Karpas-422 (cell line): ENCODE results near the gene HSPB7. TPM values are rescaled to one million over a fixed set of nuclear protein-coding genes. Genes with fewer than 3 reads are reported as not detected.
A peak's percentile ranks its signal among the peaks of the same experiment; 100 is the strongest.
"Not testable (repeated sequence)": the region's sequence is repeated elsewhere in the genome, so short reads cannot be mapped to it uniquely, and the experiment has no call there.

Source experiments
- DNase-seq: peaks from one replicate; pipeline ENCODE4 v3.0.0-alpha.2; 2015
- H2AFZ ChIP-seq: fragments of 200-600 bp; sonication (generic); 2 replicates; pipeline ENCODE4 v1.6.1; 2014; ENCODE audit warnings: antibody characterized with exemption, low read length, mixed read lengths
- H3K27ac ChIP-seq: fragments of 200-600 bp; sonication (generic); 2 replicates; pipeline ENCODE4 v1.5.1; 2014; ENCODE audit warnings: mild to moderate bottlenecking, low read length, moderate library complexity
- H3K27me3 ChIP-seq: fragments of 200-600 bp; sonication (generic); 2 replicates; pipeline ENCODE4 v1.6.1; 2014; ENCODE audit warnings: low read length, mixed read lengths
- H3K36me3 ChIP-seq: fragments of 200-600 bp; sonication (generic); 2 replicates; pipeline ENCODE4 v1.6.1; 2014; ENCODE audit warnings: low read length, mixed read lengths; ENCODE audit not compliant: insufficient read depth
- H3K4me1 ChIP-seq: fragments of 200-600 bp; sonication (generic); 2 replicates; pipeline ENCODE4 v1.6.1; 2014; ENCODE audit warnings: mild to moderate bottlenecking, low read length, mixed read lengths
- H3K4me2 ChIP-seq: fragments of 200-600 bp; sonication (generic); 2 replicates; pipeline ENCODE4 v1.6.1; 2014; ENCODE audit warnings: low read length, low read depth, mild to moderate bottlenecking; ENCODE audit not compliant: poor library complexity, severe bottlenecking
- H3K4me3 ChIP-seq: fragments of 200-600 bp; sonication (generic); 2 replicates; pipeline ENCODE4 v1.5.1; 2014; ENCODE audit warnings: mild to moderate bottlenecking, antibody characterized with exemption, low read length, mixed read lengths
- H3K79me2 ChIP-seq: fragments of 200-600 bp; sonication (generic); 2 replicates; pipeline ENCODE4 v1.6.1; 2014; ENCODE audit warnings: mild to moderate bottlenecking, low read length, mixed read lengths
- H3K9ac ChIP-seq: fragments of 200-600 bp; sonication (generic); 2 replicates; pipeline ENCODE4 v1.6.0; 2014; ENCODE audit warnings: low read length
- H3K9me2 ChIP-seq: fragments of 200-600 bp; sonication (generic), shearing (Covaris generic); replicated peaks from 2 replicates; pipeline ENCODE4 v1.6.0; 2014; ENCODE audit warnings: mild to moderate bottlenecking, low read length, moderate library complexity; ENCODE audit not compliant: insufficient read depth
- H3K9me3 ChIP-seq: fragments of 300-700, 200-600 bp; sonication (generic); 2 replicates; pipeline ENCODE4 v1.6.1; 2014; ENCODE audit warnings: low read length, mixed read lengths
- H4K20me1 ChIP-seq: fragments of 200-600 bp; sonication (generic); 2 replicates; pipeline ENCODE4 v1.6.1; 2014; ENCODE audit warnings: mild to moderate bottlenecking, antibody characterized with exemption, low read length, low read depth; ENCODE audit not compliant: insufficient read depth
- total RNA-seq: library from RNA; depleted of rRNA; stranded (reverse); fragments of >200 nt; shearing (Covaris generic); gene quantifications from 2 replicates; pipeline ENCODE4 v1.2.3, GENCODE V29; 2014; ENCODE audit warnings: low replicate concordance

The HSPB7 gene
- total RNA-seq, 1 experiment from 2014 or later, result not detected

DNA sequence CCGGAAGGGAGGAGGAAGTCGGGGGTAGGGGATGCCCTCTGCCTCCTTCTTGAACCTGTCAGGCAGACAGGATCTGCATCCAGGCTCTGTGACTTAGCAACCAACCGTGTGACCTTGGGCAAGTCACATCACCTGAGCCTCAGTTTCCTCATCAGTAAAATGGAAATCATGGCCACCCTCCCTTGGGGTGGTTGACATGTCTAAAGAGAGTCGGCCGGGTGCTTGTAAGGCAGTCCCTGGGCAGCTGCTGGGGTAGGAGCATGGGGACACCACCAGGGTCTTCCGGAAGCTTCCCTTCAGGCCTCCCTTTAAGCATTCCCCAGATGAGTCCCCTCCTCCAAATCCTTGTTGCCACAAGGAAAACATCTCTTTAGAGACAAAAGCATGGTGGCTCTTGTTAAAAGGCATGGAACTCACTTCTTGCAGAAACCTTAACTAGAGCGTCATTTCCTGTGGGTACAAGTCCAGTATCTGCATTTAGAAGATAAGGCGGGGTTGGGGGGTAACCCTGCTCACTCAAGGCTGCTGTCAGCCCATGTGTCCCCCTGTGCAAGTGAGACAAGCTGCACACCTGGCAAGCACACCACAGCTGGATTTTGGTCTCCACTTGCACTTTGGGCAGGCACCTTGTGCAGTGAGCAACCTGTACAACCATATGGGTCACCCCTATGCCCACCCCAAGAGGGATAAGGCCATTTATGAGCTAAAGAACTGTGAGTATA, 36.1 kb upstream of the HSPB7 start:
- no peak for DNase-seq
- Histone ChIP-seq H3K4me1 (peaks cover 4% of the 10 kb centered on the region), H3K4me2 (no peak overlapping the region), H3K9ac (no peak overlapping the region), H3K9me3 (no peaks in the 10 kb centered on the region), H3K27ac (no peak overlapping the region), H3K36me3 (no peaks in the 10 kb centered on the region), H4K20me1 (0 out of 2 replicates have a peak, but pooled peaks cover 3% of the 10 kb centered on the region), H3K27me3 (no peaks in the 10 kb centered on the region), H3K79me2 (no peaks in the 10 kb centered on the region), H2AFZ (no peak overlapping the region), H3K4me3 (no peak overlapping the region), H3K9me2 (no peaks in the 10 kb centered on the region)

DNA sequence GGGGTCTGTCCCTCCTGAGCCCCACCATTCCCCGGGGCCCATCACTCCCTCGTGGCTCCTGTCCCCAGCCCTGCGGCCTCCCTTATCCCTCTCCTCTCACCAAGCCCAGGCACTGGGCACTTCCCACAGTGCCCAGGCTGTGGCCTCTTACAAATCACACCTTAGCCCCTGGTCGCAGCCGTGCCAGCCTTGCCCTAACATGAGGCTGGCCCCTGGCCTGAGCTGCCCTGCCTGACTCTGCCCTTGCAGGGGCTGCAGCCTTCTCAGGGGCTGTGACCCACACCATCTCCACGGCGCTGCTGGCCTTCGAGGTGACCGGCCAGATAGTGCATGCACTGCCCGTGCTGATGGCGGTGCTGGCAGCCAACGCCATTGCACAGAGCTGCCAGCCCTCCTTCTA, 34.1 kb upstream of the HSPB7 start:
- H4K20me1 ChIP-seq, H3K4me2 ChIP-seq, H2AFZ ChIP-seq, H3K27ac ChIP-seq, H3K4me1 ChIP-seq, H3K79me2 ChIP-seq, H3K27me3 ChIP-seq, H3K9me3 ChIP-seq, DNase-seq, H3K9me2 ChIP-seq, H3K9ac ChIP-seq, H3K36me3 ChIP-seq, H3K4me3 ChIP-seq: not testable (repeated sequence)

DNA sequence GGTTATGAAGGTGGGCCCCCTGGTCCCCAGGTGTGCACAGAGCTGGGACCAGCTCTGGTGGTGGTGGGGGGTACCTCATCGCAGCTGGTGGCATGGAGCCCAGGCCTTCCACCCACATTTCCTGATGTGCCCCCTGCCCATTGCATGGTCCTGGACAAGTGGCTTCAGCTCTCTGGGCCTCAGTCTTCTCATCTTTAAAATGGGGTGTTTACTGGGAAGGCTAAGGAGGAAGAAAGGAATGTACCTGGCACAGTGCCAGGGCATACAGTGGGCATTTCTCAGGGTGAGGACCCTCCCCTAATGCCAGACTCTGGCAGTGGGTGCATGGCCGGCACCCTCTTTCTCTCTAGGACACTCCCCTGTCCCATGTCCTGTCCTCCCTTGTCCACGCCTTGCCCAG, 33.2 kb upstream of the HSPB7 start:
- Histone ChIP-seq H3K79me2 (no peaks in the 10 kb centered on the region), H3K36me3 (no peaks in the 10 kb centered on the region), H3K9ac (no peak overlapping the region), H3K9me2 (no peaks in the 10 kb centered on the region), H3K4me1 (peaks cover 4% of the 10 kb centered on the region), H4K20me1 (0 out of 2 replicates have a peak, but pooled peaks cover 3% of the 10 kb centered on the region), H3K9me3 (no peaks in the 10 kb centered on the region), H3K4me2 (no peak overlapping the region), H3K4me3 (no peak overlapping the region), H3K27me3 (no peaks in the 10 kb centered on the region), H3K27ac (no peak overlapping the region), H2AFZ (no peak overlapping the region)
- DNase-seq, result no peak

DNA sequence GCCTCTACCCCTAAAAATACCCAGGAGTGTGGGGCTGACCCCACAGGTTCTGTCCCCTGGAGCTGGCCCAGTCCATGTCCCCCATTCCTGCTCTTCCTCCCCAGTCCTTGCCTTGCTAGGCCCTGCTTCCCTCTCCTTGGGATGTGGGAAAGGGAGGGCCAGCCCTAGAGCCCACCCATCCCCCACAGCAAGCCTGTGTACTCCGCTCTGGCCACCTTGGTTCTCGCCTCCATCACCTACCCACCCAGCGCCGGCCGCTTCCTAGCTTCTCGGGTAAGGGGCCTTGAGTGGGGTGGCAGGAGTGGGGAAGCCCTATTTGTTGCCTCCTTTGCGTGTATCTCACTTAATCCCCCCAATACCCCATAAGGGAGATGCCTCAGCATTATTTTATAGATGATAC, 32.5 kb upstream of the HSPB7 start:
- Histone ChIP-seq H3K4me3 (no peak overlapping the region), H3K27ac (no peak overlapping the region), H3K9me2 (no peaks in the 10 kb centered on the region), H3K9ac (no peak overlapping the region), H3K4me1 (no peaks in the 10 kb centered on the region), H2AFZ (no peak overlapping the region), H3K27me3 (no peaks in the 10 kb centered on the region), H3K4me2 (no peak overlapping the region), H3K9me3 (no peaks in the 10 kb centered on the region), H3K79me2 (no peaks in the 10 kb centered on the region), H3K36me3 (no peaks in the 10 kb centered on the region), H4K20me1 (0 out of 2 replicates have a peak, but pooled peaks cover 3% of the 10 kb centered on the region)
- no peak for DNase-seq

- Histone ChIP-seq H3K9me2 (no peaks in the 10 kb centered on the region), H3K79me2 (no peaks in the 10 kb centered on the region), H3K36me3 (no peaks in the 10 kb centered on the region), H3K9ac (no peak overlapping the region), H3K27ac (no peak overlapping the region), H3K4me1 (no peaks in the 10 kb centered on the region), H3K4me3 (no peak overlapping the region), H4K20me1 (no peaks in the 10 kb centered on the region), H3K4me2 (no peak overlapping the region), H3K9me3 (no peaks in the 10 kb centered on the region), H2AFZ (no peak overlapping the region), H3K27me3 (no peaks in the 10 kb centered on the region)
- peak; percentile 49 for DNase-seq
These were observed 30.8 kb upstream of the HSPB7 start for GRCh38 chr1:16048573-16049189.

DNA sequence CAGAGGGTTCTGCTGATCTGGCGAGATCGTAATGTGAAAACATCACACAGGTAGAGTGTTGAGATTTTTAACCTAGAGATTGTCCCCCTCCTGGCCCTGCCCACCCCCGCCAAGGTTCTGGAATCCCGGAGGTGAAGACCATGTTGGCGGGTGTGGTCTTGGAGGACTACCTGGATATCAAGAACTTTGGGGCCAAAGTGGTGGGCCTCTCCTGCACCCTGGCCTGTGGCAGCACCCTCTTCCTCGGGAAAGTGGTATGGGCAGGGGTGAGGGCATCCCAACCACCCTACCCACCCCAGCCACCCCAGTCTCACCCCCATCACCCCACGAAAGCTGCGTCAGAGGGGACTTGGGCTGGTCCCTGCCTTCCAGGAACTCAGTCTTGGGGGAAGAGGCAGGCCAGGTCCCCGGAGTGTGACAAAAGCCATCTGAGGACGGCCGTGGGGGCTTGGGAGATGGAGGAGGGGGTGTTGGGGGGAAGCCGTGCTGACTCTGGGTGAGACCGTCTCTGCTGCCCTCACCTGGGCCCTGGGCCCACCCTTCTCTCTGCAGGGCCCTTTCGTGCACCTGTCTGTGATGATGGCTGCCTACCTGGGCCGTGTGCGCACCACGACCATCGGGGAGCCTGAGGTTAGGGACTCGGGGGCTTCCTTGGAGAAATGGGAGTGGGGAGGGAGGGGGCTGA, 30.1 kb upstream of the HSPB7 start:
- no peak overlapping the region for H3K4me3 ChIP-seq
- H3K79me2 ChIP-seq, result no peaks in the 10 kb centered on the region
- no peak overlapping the region for H3K9ac ChIP-seq
- H3K36me3 ChIP-seq, result no peaks in the 10 kb centered on the region
- H2AFZ ChIP-seq, result no peak overlapping the region
- no peak for DNase-seq
- no peaks in the 10 kb centered on the region for H4K20me1 ChIP-seq
- no peaks in the 10 kb centered on the region for H3K9me2 ChIP-seq
- no peaks in the 10 kb centered on the region for H3K27me3 ChIP-seq
- no peaks in the 10 kb centered on the region for H3K4me1 ChIP-seq
- H3K4me2 ChIP-seq, result no peak overlapping the region
- H3K27ac ChIP-seq, result no peak overlapping the region
- H3K9me3 ChIP-seq, result no peaks in the 10 kb centered on the region

GRCh38 chr1:16046842-16047241, 29.0 kb upstream of the HSPB7 start:
- Histone ChIP-seq H4K20me1 (no peaks in the 10 kb centered on the region), H3K36me3 (no peaks in the 10 kb centered on the region), H3K27me3 (no peaks in the 10 kb centered on the region)

GRCh38 chr1:16043950-16044349, 26.1 kb upstream of the HSPB7 start:
- Histone ChIP-seq H3K4me3 (no peak overlapping the region), H3K9ac (no peak overlapping the region), H3K4me2 (no peak overlapping the region), H3K79me2 (no peaks in the 10 kb centered on the region), H3K9me3 (no peaks in the 10 kb centered on the region), H4K20me1 (no peaks in the 10 kb centered on the region), H3K9me2 (no peaks in the 10 kb centered on the region), H3K27ac (no peak overlapping the region), H2AFZ (no peak overlapping the region), H3K4me1 (no peaks in the 10 kb centered on the region), H3K27me3 (no peaks in the 10 kb centered on the region), H3K36me3 (no peaks in the 10 kb centered on the region)
- DNase-seq, result no peak

More at GRCh38 chr1:16046842-16047241, 29.0 kb upstream of the HSPB7 start:
- Histone ChIP-seq H3K4me1 (no peaks in the 10 kb centered on the region), H3K9me2 (no peaks in the 10 kb centered on the region), H3K9me3 (no peaks in the 10 kb centered on the region), H3K9ac (no peak overlapping the region), H2AFZ (no peak overlapping the region), H3K4me2 (no peak overlapping the region), H3K4me3 (no peak overlapping the region), H3K27ac (no peak overlapping the region), H3K79me2 (no peaks in the 10 kb centered on the region)
- no peak for DNase-seq
